HG02588 (cell line): ENCODE measurements around the gene TKT.

Experiments used
- ATAC-seq: cut with Tn5 transposase; IDR thresholded peaks from one replicate; pipeline ENCODE4 v1.9.1; 2021; ENCODE audit warnings: mild to moderate bottlenecking, moderate library complexity; ENCODE audit not compliant: unreplicated experiment

TKT gene

DNA sequence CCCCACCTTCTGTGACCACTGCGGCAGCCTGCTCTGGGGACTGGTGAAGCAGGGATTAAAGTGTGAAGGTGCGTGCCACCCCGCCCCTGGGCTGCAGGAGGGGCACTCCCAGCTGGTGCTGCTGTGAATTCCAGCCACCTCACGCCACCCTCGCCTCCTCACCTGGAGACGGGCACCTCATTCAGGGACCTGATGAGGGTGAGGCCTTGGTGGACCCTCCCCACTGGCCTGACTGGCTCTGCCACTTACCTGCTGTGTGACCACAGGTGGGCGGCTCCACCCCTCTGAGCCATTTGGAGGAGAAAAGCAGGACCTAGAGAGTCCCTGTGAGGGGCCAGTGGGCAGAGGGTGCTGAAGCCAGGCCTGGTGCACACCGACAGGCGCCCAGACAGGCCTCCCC is 72.3 kb downstream of the TKT start:
- no peak for ATAC-seq

GRCh38 chr3:53182764-53183355 is 73.0 kb downstream of the TKT start:
- ATAC-seq = no peak

DNA sequence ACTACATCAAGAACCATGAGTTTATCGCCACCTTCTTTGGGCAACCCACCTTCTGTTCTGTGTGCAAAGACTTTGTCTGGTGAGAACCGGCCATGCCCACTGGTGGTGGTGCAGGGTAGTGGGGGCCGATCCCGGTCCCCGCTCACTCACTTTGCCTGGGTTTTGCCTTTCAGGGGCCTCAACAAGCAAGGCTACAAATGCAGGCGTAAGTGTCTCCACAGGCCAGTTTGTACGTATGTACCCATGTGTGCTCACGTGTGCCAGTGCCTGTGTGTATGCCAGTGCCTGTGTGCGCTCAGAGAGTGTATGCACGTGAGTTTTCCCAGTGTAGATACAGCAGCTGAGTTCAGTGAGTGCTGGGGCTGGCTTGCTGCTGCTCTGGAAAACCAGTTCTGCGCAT is 74.3 kb downstream of the TKT start:
- no peak for ATAC-seq

DNA sequence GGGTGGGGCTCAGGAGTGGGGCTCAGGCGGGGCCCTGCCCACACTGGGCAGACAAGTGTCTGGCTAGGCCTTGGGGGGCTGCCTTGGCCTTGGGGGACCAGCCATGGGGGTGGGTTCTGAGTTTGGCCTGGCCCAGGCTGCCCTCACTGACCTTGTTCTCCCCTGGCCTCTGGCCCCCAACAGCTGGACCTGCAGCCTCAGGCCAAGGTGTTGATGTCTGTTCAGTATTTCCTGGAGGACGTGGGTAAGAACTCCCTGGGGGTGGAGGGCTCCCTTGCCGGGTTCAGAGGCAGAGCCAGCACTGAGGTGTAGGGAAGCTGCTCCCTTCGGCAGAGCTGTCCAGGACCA is 74.8 kb downstream of the TKT start:
- peak; percentile 20 for ATAC-seq

DNA sequence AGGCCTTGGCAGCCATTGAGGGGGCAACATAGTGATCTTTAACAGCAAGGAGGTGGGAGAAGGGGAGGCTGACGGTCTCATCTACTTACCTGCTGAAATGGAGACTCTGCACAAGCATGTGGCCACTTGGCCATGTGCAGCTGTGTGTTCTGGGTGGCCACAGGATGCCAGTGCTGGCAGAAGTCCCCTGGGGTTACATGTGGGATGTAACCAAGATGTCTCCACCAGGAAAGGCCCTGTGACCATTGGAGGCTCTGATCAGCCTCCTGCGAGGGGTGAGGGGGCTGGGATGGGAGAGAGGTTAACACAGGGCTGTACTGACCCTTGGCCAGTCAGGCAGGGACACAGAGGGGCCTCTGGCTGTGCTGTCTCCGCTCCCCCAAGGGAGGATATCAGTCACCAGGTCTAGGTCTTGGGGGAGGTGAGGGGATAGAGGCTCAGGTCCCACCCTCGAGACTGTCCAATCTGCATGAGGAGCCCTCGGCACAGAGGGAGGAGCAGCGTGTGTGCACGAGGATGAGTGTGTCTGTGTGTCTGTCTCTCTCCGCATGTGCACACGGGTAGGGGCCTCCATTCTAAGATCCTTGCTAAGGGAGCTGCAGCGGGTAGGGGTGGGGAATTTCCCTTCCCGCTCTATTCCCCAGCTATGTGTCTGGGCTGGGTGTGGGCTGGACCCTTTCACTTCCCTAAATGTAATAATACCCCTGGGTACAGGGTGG is 75.4 kb downstream of the TKT start:
- peak; percentile 88 for ATAC-seq

- ATAC-seq = no peak
Measured at GRCh38 chr3:53179580-53179979, 76.2 kb downstream of the TKT start.

- ATAC-seq = no peak
Measured at GRCh38 chr3:53178246-53178645, 77.6 kb downstream of the TKT start.

DNA sequence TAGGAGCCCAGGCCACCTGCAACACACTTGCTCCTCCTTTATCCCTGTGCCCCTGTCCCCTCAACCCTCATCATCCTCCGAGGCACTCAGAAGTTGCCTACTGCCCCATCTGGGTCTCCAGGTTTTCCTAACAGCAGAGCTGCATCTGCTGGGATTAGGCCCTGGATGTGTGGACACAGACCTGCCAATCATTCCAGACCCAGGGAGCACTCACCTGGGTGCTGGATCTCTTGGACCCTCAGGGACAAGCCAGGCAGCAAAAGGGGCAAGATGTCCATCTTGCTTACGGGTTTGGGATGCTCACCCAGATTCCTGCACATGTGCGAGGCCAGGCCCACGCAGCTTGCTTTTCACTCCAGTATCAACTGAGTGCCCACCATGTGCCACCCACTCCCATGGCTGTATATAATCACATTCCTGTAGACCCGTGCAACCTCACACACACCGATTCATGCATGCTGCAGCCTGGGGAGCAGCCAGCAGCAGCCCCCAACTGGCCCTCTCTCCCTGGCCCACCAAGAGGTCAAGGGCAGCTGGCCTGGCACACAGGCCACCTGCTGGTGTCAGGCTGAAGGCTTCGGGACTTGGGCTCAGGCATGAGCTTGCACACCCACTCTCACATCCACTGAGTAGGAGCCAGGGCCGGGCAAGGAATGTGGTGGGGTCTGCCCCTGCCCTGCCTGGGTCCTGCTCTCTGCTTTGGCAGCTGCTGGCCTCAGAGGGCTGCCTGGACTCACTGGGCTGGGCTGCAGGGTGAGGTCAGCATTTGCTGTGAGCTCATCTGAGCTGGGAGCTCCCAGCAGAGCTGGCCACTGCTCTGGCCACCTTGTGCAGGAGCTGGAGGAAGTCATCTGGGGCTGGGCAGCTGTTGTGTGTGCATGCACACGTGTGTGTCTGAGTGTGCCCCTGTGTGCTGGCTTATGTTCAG is 79.9 kb downstream of the TKT start:
- ATAC-seq = no peak
